Osteocyte (in vitro differentiated cells): ENCODE results near the gene KLHDC3. TPM values are rescaled to one million over a fixed set of nuclear protein-coding genes. Genes with fewer than 3 reads are reported as not detected.
"Not testable (repeated sequence)": the region's sequence is repeated elsewhere in the genome, so short reads cannot be mapped to it uniquely, and the experiment has no call there.

Source experiments
- DNase-seq: peaks from one replicate; pipeline ENCODE4 v3.0.0; 2021; ENCODE audit warnings: mixed read lengths; ENCODE audit not compliant: unreplicated experiment; ENCODE audit errors: extremely low spot score
- H3K27ac Mint-ChIP-seq: one replicate; pipeline ENCODE4 v1.8.0; 2021; ENCODE audit warnings: mild to moderate bottlenecking, mixed read lengths; ENCODE audit not compliant: unreplicated experiment
- H3K27me3 Mint-ChIP-seq: one replicate; pipeline ENCODE4 v1.8.0; 2021; ENCODE audit warnings: mixed read lengths; ENCODE audit not compliant: unreplicated experiment
- H3K36me3 Mint-ChIP-seq: one replicate; pipeline ENCODE4 v1.8.0; 2021; ENCODE audit warnings: mixed read lengths; ENCODE audit not compliant: unreplicated experiment
- H3K4me1 Mint-ChIP-seq: one replicate; pipeline ENCODE4 v1.8.0; 2021; ENCODE audit warnings: mixed read lengths; ENCODE audit not compliant: unreplicated experiment
- H3K4me3 Mint-ChIP-seq: one replicate; pipeline ENCODE4 v1.8.0; 2021; ENCODE audit warnings: mild to moderate bottlenecking, moderate library complexity, mixed read lengths; ENCODE audit not compliant: unreplicated experiment
- H3K9me3 Mint-ChIP-seq: one replicate; pipeline ENCODE4 v1.8.0; 2021; ENCODE audit warnings: mixed read lengths; ENCODE audit not compliant: unreplicated experiment
- total RNA-seq: library from RNA; stranded (reverse); gene quantifications from 2 replicates; pipeline ENCODE4 v1.2.1, GENCODE V29; 2021
- TF ChIP-seq, protein P1 (sequence below): fragments of 200-600 bp; sonication (generic); IDR thresholded peaks from 2 replicates; pipeline ENCODE4 v1.5.0; 2021; ENCODE audit warnings: antibody characterized with exemption, mild to moderate bottlenecking, moderate library complexity

Gene KLHDC3
- total RNA-seq, 1 donor from 2014 or later: 112 TPM

DNA sequence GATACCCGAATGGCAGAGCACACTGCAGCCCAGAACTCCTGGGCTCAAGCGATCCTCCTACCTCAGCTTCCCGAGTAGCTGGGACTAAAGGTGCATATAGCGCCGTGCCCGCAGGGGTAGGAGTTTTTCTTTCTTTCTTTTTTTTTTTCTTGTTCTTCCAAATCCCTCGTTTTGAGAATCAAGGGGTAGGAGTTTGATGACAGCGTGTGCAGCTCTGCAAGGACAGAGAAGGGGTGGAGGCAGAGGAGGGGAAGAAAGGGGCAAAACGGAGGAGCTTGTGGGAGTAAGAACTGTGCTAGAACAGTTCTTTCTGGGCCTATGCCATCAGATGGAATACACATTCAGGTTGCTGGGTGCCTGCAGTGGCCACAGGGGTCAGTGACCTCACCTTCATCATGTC is 22.7 kb downstream of the KLHDC3 start:
- DNase-seq: no peak
- H3K27me3 Mint-ChIP-seq: no peaks in the 10 kb centered on the region
- TF ChIP-seq, protein P1, sequence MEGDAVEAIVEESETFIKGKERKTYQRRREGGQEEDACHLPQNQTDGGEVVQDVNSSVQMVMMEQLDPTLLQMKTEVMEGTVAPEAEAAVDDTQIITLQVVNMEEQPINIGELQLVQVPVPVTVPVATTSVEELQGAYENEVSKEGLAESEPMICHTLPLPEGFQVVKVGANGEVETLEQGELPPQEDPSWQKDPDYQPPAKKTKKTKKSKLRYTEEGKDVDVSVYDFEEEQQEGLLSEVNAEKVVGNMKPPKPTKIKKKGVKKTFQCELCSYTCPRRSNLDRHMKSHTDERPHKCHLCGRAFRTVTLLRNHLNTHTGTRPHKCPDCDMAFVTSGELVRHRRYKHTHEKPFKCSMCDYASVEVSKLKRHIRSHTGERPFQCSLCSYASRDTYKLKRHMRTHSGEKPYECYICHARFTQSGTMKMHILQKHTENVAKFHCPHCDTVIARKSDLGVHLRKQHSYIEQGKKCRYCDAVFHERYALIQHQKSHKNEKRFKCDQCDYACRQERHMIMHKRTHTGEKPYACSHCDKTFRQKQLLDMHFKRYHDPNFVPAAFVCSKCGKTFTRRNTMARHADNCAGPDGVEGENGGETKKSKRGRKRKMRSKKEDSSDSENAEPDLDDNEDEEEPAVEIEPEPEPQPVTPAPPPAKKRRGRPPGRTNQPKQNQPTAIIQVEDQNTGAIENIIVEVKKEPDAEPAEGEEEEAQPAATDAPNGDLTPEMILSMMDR: no peak
- peaks cover 43% of the 10 kb centered on the region for H3K36me3 Mint-ChIP-seq
- no peaks in the 10 kb centered on the region for H3K9me3 Mint-ChIP-seq
- no peak overlapping the region for H3K27ac Mint-ChIP-seq
- H3K4me1 Mint-ChIP-seq: no peaks in the 10 kb centered on the region
- H3K4me3 Mint-ChIP-seq: no peak overlapping the region

DNA sequence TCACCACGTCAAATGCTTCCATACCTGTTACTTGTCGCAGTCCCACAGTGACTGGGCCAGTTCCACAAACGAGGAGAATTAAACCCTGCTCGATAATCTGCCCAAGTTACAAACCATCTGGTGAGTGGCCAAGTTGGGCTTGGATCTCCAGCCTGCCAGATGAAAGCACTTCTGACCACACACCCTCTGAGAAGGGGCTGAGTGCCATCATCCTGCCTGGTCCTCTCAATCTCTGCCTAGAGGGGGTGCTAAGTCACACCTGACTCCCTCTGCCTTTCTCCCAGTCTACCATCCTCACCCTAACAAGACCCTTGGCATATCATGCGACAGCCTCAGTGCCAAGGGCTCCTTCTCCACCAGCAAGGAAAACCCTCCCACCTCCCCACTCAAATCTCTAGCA is 23.1 kb downstream of the KLHDC3 start:
- H3K4me1 Mint-ChIP-seq: no peaks in the 10 kb centered on the region
- H3K36me3 Mint-ChIP-seq: peaks cover 39% of the 10 kb centered on the region
- H3K27ac Mint-ChIP-seq: no peak overlapping the region
- TF ChIP-seq, protein P1: no peak
- no peaks in the 10 kb centered on the region for H3K27me3 Mint-ChIP-seq
- no peaks in the 10 kb centered on the region for H3K9me3 Mint-ChIP-seq
- H3K4me3 Mint-ChIP-seq: no peak overlapping the region
- DNase-seq: no peak

DNA sequence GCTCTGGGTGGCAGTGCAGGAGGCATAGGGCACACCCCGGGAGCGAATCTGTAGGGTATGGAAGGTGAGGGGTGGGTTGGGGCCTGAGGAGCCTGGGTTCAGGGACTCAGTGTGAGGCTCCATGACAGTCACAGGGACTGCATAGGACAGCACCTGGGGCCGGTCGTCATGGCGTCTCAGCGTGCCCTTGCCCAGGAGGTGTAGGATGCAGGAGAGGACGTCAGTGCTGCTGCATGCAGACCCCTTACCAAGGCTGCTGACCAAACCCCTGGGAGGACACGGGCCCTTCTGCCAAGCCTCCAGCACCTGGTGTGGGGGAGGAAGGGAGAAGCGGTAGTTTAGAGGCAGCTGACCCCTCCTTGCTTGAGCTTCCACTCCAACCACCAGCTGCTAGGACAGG is 23.7 kb downstream of the KLHDC3 start:
- H3K9me3 Mint-ChIP-seq: no peaks in the 10 kb centered on the region
- H3K27me3 Mint-ChIP-seq: no peaks in the 10 kb centered on the region
- TF ChIP-seq, protein P1: no peak
- H3K36me3 Mint-ChIP-seq: peaks cover 42% of the 10 kb centered on the region
- no peaks in the 10 kb centered on the region for H3K4me1 Mint-ChIP-seq
- H3K27ac Mint-ChIP-seq: no peak overlapping the region
- DNase-seq: no peak
- H3K4me3 Mint-ChIP-seq: no peak overlapping the region

DNA sequence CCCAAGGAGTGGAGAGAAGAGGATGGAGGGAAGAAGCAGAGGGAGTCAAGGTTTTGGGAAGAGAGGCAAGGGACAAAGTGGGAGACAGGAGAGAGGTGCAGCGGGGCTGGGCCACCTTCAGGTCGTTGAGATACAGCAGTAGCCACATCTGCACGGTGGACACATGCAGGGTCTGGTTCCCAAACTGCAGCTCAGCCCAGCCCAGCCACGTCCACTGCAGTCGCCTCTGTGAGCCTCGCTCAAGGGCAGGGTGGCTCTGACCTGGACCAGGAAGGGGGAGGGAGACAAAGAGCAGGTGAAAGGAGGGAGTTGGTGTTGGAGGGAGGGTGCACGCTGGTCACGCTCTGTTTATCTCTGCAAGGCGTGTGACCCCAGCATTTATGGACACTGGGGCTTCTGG is 24.7 kb downstream of the KLHDC3 start:
- H3K27ac Mint-ChIP-seq: no peak overlapping the region
- TF ChIP-seq, protein P1: no peak
- no peak for DNase-seq
- H3K4me1 Mint-ChIP-seq: no peaks in the 10 kb centered on the region
- H3K4me3 Mint-ChIP-seq: no peak overlapping the region
- H3K36me3 Mint-ChIP-seq: peaks cover 45% of the 10 kb centered on the region
- H3K27me3 Mint-ChIP-seq: no peaks in the 10 kb centered on the region
- H3K9me3 Mint-ChIP-seq: no peaks in the 10 kb centered on the region

DNA sequence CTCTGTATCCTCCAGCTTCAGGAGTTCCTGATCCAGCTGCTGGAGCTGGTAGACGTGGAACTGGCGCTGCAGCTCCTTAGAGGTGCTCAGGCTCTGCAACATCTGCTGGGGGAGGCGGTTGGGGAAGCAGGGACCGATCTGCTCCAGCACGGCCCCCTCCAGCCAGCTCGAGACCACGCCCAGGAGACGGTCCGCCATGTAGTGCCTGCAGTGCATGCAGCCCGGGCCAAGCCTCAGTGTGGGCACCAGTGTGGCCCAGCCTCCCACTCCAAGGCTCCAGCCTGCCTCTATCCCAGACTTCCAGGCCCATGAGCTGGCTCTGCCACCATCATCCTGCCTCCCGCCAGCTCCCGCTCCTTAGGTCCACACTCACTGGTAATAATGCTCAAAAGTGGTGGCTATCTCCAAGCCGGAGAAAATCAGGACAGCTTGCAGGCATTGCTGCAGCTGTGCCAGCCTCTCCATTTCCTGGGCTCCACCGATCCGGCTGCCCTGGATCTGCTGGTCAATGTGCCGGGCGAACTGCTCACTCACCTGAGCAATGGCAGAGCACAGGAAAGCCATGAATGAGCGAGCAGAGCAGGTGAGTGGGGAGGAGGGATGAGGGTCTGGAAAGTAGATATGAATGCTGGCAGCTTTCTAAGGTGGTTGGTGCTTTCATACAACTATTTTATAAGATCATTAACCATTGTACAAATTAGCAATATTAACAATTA is 26.7 kb downstream of the KLHDC3 start:
- Mint-ChIP-seq H3K4me1 (no peaks in the 10 kb centered on the region), H3K27me3 (no peaks in the 10 kb centered on the region), H3K27ac (no peak overlapping the region), H3K4me3 (no peak overlapping the region), H3K9me3 (no peaks in the 10 kb centered on the region), H3K36me3 (peaks cover 52% of the 10 kb centered on the region)
- TF ChIP-seq, protein P1: no peak
- no peak for DNase-seq

DNA sequence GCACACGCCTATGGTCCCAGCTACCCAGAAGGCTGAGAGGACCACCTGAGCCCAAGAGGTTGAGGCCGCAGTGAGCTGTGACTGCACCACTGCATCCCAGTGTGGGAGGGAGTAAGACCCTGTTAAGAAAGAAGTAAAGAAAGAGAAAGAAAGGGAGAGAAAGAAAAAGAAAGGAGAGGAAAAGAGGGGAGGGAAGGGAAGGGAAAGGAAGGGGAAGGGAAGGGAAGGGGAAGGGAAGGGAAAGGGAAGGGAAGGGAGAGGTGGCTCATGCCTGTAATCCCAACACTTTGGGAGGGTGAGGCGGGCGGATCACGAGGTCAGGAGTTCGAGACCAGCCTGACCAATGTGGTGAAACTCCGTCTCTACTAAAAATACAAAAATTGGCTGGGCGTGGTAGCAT is 27.4 kb downstream of the KLHDC3 start:
- not testable (repeated sequence) for H3K4me3 Mint-ChIP-seq, H3K27ac Mint-ChIP-seq, DNase-seq, H3K9me3 Mint-ChIP-seq, H3K4me1 Mint-ChIP-seq, H3K27me3 Mint-ChIP-seq
- H3K36me3 Mint-ChIP-seq: peaks cover 57% of the 10 kb centered on the region
